AG09319 (cell line): Measurements from ENCODE around the gene UBE2F.

Experiments used
- DNase-seq: peaks from one replicate; pipeline ENCODE4 v3.0.0-alpha.2; 2010; ENCODE audit warnings: low read depth; ENCODE audit errors: extremely low read depth
- CTCF ChIP-seq: IDR thresholded peaks from 2 replicates; pipeline ENCODE4 v1.5.1; 2011; ENCODE audit warnings: low read depth, mild to moderate bottlenecking, inconsistent platforms, low read length, moderate library complexity

Gene UBE2F

GRCh38 chr2:237934186-237934585 lies 32.6 kb upstream of the UBE2F start:
- TF ChIP-seq CTCF, result no peak
- no peak for DNase-seq

GRCh38 chr2:237935740-237936452 lies 30.9 kb upstream of the UBE2F start:
- TF ChIP-seq CTCF, result no peak
- no peak for DNase-seq

GRCh38 chr2:237939251-237939650 lies 27.6 kb upstream of the UBE2F start:
- DNase-seq, result no peak
- no peak for TF ChIP-seq CTCF

GRCh38 chr2:237940828-237941227 lies 26.0 kb upstream of the UBE2F start:
- no peak for DNase-seq
- TF ChIP-seq CTCF, result no peak

- TF ChIP-seq CTCF, result no peak
- DNase-seq, result no peak
These were observed 25.6 kb upstream of the UBE2F start for GRCh38 chr2:237941239-237941638.

GRCh38 chr2:237942513-237942899 lies 24.3 kb upstream of the UBE2F start:
- TF ChIP-seq CTCF, result no peak
- no peak for DNase-seq

- DNase-seq, result no peak
- TF ChIP-seq CTCF, result no peak
These were observed 23.3 kb upstream of the UBE2F start for GRCh38 chr2:237943395-237944094.
